Upper lobe of right lung (tissue), 1 donor: Measurements from ENCODE around the gene MRPS15. TPM values are rescaled to one million over a fixed set of nuclear protein-coding genes. Genes with fewer than 3 reads are reported as not detected.

Experiments used
- ATAC-seq: fragments of 200-7000 bp; cut with Tn5 transposase; one replicate; pipeline ENCODE4 v1.9.1; 2020; ENCODE audit warnings: mild to moderate bottlenecking, moderate library complexity
- DNase-seq: peaks from one replicate; pipeline ENCODE4 v3.0.0-alpha.2; 2020
- H3K27ac ChIP-seq: fragments of 200-600 bp; one replicate; pipeline ENCODE4 v1.8.0; 2022
- H3K27me3 ChIP-seq: fragments of 200-600 bp; one replicate; pipeline ENCODE4 v1.8.0; 2022; ENCODE audit warnings: mild to moderate bottlenecking
- H3K36me3 ChIP-seq: fragments of 200-600 bp; one replicate; pipeline ENCODE4 v1.8.0; 2022
- H3K4me1 ChIP-seq: fragments of 200-600 bp; one replicate; pipeline ENCODE4 v1.8.0; 2022
- H3K4me3 ChIP-seq: fragments of 200-600 bp; one replicate; pipeline ENCODE4 v1.8.0; 2022; ENCODE audit warnings: mild to moderate bottlenecking
- H3K9me3 ChIP-seq: fragments of 200-600 bp; one replicate; pipeline ENCODE4 v1.8.0; 2022
- CTCF ChIP-seq: fragments of 200-600 bp; IDR thresholded peaks from one replicate; pipeline ENCODE4 v1.8.0; 2022; ENCODE audit warnings: antibody characterized with exemption
- intact Hi-C: fragments of 100-400 bp; cut with DNase I; formaldehyde crosslinking; loops from one replicate; pipeline ENCODE4 v1.11.0; 2022
- total RNA-seq: library from RNA; stranded (reverse); fragmentation: NEBNext Ultra II Directional; extraction: Animal tissue kit (Norgen Biotek cat#: 25700); gene quantifications from one replicate; pipeline ENCODE4 v1.2.1, GENCODE V29; 2021
- donor health status: DM: no; HTN: yes; CAD: no; lungs with severe emphysema.

MRPS15 gene
- total RNA-seq, 1 donor from 2014 or later: 65.0 TPM

- Histone ChIP-seq H3K27me3 (no peaks in the 10 kb centered on the region), H3K4me3 (no peak overlapping the region), H3K4me1 (peaks cover 13% of the 10 kb centered on the region), H3K27ac (no peak overlapping the region), H3K9me3 (no peaks in the 10 kb centered on the region), H3K36me3 (peaks cover 36% of the 10 kb centered on the region)
- ATAC-seq: no peak
- intact Hi-C loops: no loop called here
- no peak for TF ChIP-seq CTCF
- DNase-seq: no peak
Measured at GRCh38 chr1:36453051-36453450, 11.1 kb downstream of the MRPS15 start.

- Histone ChIP-seq H3K4me1 (peaks cover 5% of the 10 kb centered on the region), H3K4me3 (peak overlapping the region; percentile 62), H3K9me3 (no peaks in the 10 kb centered on the region), H3K27ac (peak overlapping the region; percentile 95), H3K27me3 (no peaks in the 10 kb centered on the region), H3K36me3 (peaks cover 17% of the 10 kb centered on the region)
- no peak for DNase-seq
- TF ChIP-seq CTCF: no peak
- no peak for ATAC-seq
- intact Hi-C loops: no loop called here
Measured at GRCh38 chr1:36450919-36451305, 13.3 kb downstream of the MRPS15 start.

- Histone ChIP-seq H3K36me3 (peaks cover 12% of the 10 kb centered on the region), H3K9me3 (no peaks in the 10 kb centered on the region), H3K4me1 (peaks cover 5% of the 10 kb centered on the region), H3K27ac (peak within 1 kb of the TSS; percentile 95), H3K27me3 (no peaks in the 10 kb centered on the region), H3K4me3 (peak within 1 kb of the TSS; percentile 62)
- no peak for TF ChIP-seq CTCF
- ATAC-seq (peak; percentile 99), DNase-seq (peak; percentile 97)
- intact Hi-C loops: no loop called here
Measured at GRCh38 chr1:36450270-36450918, 13.8 kb downstream of the MRPS15 start, which contains the start of gene OSCP1. OSCP1 (minus strand) TSS chr1:36450451; CDS start chr1:36450369, 82 bp downstream.

- no peak overlapping the region for H3K4me3 ChIP-seq
- no peak for TF ChIP-seq CTCF
- no peaks in the 10 kb centered on the region for H3K27me3 ChIP-seq
- DNase-seq (no peak), ATAC-seq (no peak)
- intact Hi-C loops: no loop called here
- H3K9me3 ChIP-seq: no peaks in the 10 kb centered on the region
- H3K4me1 ChIP-seq: peaks cover 5% of the 10 kb centered on the region
- no peak overlapping the region for H3K27ac ChIP-seq
- no peaks in the 10 kb centered on the region for H3K36me3 ChIP-seq
Measured at GRCh38 chr1:36448530-36449056, 15.6 kb downstream of the MRPS15 start.

GRCh38 chr1:36447450-36447849 is 16.7 kb downstream of the MRPS15 start:
- H3K27ac ChIP-seq: no peak overlapping the region
- no peaks in the 10 kb centered on the region for H3K9me3 ChIP-seq
- H3K4me3 ChIP-seq: no peak overlapping the region
- H3K4me1 ChIP-seq: peaks cover 5% of the 10 kb centered on the region
- no peaks in the 10 kb centered on the region for H3K27me3 ChIP-seq
- TF ChIP-seq CTCF: no peak
- no peaks in the 10 kb centered on the region for H3K36me3 ChIP-seq
- ATAC-seq: no peak
- DNase-seq: no peak
- intact Hi-C loops: no loop called here
